GM12878 (cell line): Measurements from ENCODE around the gene PATL2. TPM values are rescaled to one million over a fixed set of nuclear protein-coding genes. Genes with fewer than 3 reads are reported as not detected.

Experiments
- CBFB ChIP-seq: IDR thresholded peaks from 2 replicates; pipeline ENCODE4 v1.6.1; 2016; ENCODE audit warnings: antibody characterized with exemption, low read depth
- CHD2 ChIP-seq: IDR thresholded peaks from 2 replicates; pipeline ENCODE4 v1.6.1; 2011; ENCODE audit warnings: low read depth, low read length, improper control_type of control experiment, borderline replicate concordance
- FOS ChIP-seq: IDR thresholded peaks from 3 replicates; pipeline ENCODE4 v1.6.1; 2011; ENCODE audit warnings: borderline replicate concordance; ENCODE audit not compliant: insufficient read length; ENCODE audit errors: extremely low read depth
- FOXK2 ChIP-seq: fragments of 450-650 bp; IDR thresholded peaks from 2 replicates; pipeline ENCODE4 v1.6.1; 2017; ENCODE audit warnings: mild to moderate bottlenecking, moderate library complexity
- HDGF ChIP-seq: fragments of 450-650 bp; IDR thresholded peaks from 2 replicates; pipeline ENCODE4 v1.6.1; 2016; ENCODE audit warnings: antibody characterized with exemption
- MEF2B ChIP-seq: fragments of 450-650 bp; IDR thresholded peaks from 2 replicates; pipeline ENCODE4 v1.6.1; 2018; ENCODE audit warnings: mild to moderate bottlenecking, moderate library complexity; ENCODE audit not compliant: partially characterized antibody, poor library complexity, severe bottlenecking
- NFYA ChIP-seq: IDR thresholded peaks from 2 replicates; pipeline ENCODE4 v1.6.1; 2011; ENCODE audit warnings: low read depth, mild to moderate bottlenecking, low read length, improper control_type of control experiment, borderline replicate concordance
- NR2F1 ChIP-seq: fragments of 450-650 bp; conservative IDR thresholded peaks from 2 replicates; pipeline ENCODE4 v1.6.1; 2017; ENCODE audit warnings: mild to moderate bottlenecking
- POU2F2 ChIP-seq: IDR thresholded peaks from 3 replicates; pipeline ENCODE4 v1.6.1; 2011; ENCODE audit warnings: low read depth, mild to moderate bottlenecking, low read length, borderline replicate concordance
- SMARCA5 ChIP-seq: fragments of 450-650 bp; IDR thresholded peaks from 2 replicates; pipeline ENCODE4 v1.6.1; 2017; ENCODE audit warnings: mild to moderate bottlenecking
- SPI1 ChIP-seq: IDR thresholded peaks from 2 replicates; pipeline ENCODE4 v1.6.1; 2011; ENCODE audit warnings: low read depth, mild to moderate bottlenecking, low read length, moderate library complexity, borderline replicate concordance; ENCODE audit not compliant: insufficient read depth
- TCF7 ChIP-seq: IDR thresholded peaks from 2 replicates; pipeline ENCODE4 v1.6.1; 2014; ENCODE audit warnings: antibody characterized with exemption, borderline replicate concordance
- ZBTB33 ChIP-seq: fragments of 450-650 bp; IDR thresholded peaks from 2 replicates; pipeline ENCODE4 v1.6.1; 2017; ENCODE audit warnings: mild to moderate bottlenecking
- ZBTB40 ChIP-seq: fragments of 450-650 bp; IDR thresholded peaks from 2 replicates; pipeline ENCODE4 v1.6.1; 2016; ENCODE audit warnings: mild to moderate bottlenecking, moderate library complexity, borderline replicate concordance
- ZNF217 ChIP-seq: fragments of 450-650 bp; IDR thresholded peaks from 2 replicates; pipeline ENCODE4 v1.6.1; 2017; ENCODE audit warnings: antibody characterized with exemption, mild to moderate bottlenecking
- ZNF687 ChIP-seq: fragments of 450-650 bp; IDR thresholded peaks from 2 replicates; pipeline ENCODE4 v1.6.1; 2017; ENCODE audit warnings: mild to moderate bottlenecking, moderate library complexity
- polyA plus RNA-seq, 11 experiments: library from polyadenylated mRNA; depleted of rRNA in 4 of 11; unstranded in 6 of 11; stranded (reverse) in 5 of 11; fragments of >200 nt; fragmentation: Nextera tagmentation in 4 of 11; fragmentation: Illumina TruSeq in 1 of 11; extraction: Ambion mirVana in 4 of 11; extraction: Trizol in 1 of 11; gene quantifications; 1 replicate in 1 of 11; 2 replicates in 10 of 11; pipeline versions ENCODE4 v1.2.1 to v1.2.3, GENCODE V29; 2011 to 2016; ENCODE audit warnings: inconsistent platforms in 2 of 11, missing spikeins in 2 of 11, low read depth in 1 of 11
- total RNA-seq, 4 experiments: library from RNA; depleted of rRNA in 3 of 4; stranded (reverse); fragments of >200 nt in 3 of 4; fragmentation: Illumina TruSeq in 1 of 4; extraction: Trizol in 1 of 4; gene quantifications; 2 replicates each; pipeline versions ENCODE4 v1.2.1 to v1.2.3, GENCODE V29; 2013 to 2021
- TF ChIP-seq, protein P1 (sequence below): IDR thresholded peaks from 2 replicates; pipeline ENCODE4 v1.6.1; 2012; ENCODE audit warnings: low read depth, low read length, improper control_type of control experiment
- TF ChIP-seq, protein P2 (sequence below): IDR thresholded peaks from 2 replicates; pipeline ENCODE4 v1.6.1; 2011; ENCODE audit warnings: low read depth, low read length, improper control_type of control experiment, borderline replicate concordance

PATL2 gene
- total and polyA plus RNA-seq, 10 of the 15 experiments (the other 5 are each of a cell fraction or from before 2014, with no cell fraction given), result 4.2 to 16.2 (median 12.1) TPM

GRCh38 chr15:44711096-44711742 is at the start of gene PATL2, which contains the start of gene B2M (continued):
- TF ChIP-seq ZBTB40, result no peak
- TF ChIP-seq HDGF, result no peak
- peak; percentile 95 for TF ChIP-seq ZNF687
- TF ChIP-seq TCF7, result no peak
- TF ChIP-seq SMARCA5, result no peak
- TF ChIP-seq, protein P1, sequence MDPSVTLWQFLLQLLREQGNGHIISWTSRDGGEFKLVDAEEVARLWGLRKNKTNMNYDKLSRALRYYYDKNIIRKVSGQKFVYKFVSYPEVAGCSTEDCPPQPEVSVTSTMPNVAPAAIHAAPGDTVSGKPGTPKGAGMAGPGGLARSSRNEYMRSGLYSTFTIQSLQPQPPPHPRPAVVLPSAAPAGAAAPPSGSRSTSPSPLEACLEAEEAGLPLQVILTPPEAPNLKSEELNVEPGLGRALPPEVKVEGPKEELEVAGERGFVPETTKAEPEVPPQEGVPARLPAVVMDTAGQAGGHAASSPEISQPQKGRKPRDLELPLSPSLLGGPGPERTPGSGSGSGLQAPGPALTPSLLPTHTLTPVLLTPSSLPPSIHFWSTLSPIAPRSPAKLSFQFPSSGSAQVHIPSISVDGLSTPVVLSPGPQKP, result 0 out of 2 replicates have a peak, but pooled peaks have one; percentile 31
- no peak for TF ChIP-seq MEF2B
- TF ChIP-seq ZNF217, result no peak
- TF ChIP-seq CHD2, result peak; percentile 93
- peak; percentile 99 for TF ChIP-seq POU2F2
- no peak for TF ChIP-seq FOXK2
- peak; percentile 31; the same call in 1 of the 2 replicates for TF ChIP-seq NFYA
- TF ChIP-seq CBFB, result peak; percentile 97
- no peak for TF ChIP-seq ZBTB33
- peak; percentile 25 for TF ChIP-seq FOS
- TF ChIP-seq SPI1, result no peak
- TF ChIP-seq, protein P2, sequence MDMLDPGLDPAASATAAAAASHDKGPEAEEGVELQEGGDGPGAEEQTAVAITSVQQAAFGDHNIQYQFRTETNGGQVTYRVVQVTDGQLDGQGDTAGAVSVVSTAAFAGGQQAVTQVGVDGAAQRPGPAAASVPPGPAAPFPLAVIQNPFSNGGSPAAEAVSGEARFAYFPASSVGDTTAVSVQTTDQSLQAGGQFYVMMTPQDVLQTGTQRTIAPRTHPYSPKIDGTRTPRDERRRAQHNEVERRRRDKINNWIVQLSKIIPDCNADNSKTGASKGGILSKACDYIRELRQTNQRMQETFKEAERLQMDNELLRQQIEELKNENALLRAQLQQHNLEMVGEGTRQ, result no peak
- no peak; the same call in 1 of the 2 replicates for TF ChIP-seq NR2F1
